HG03064 (cell line): ENCODE measurements around the gene RHEX.

ENCODE experiments used
- ATAC-seq: cut with Tn5 transposase; IDR thresholded peaks from one replicate; pipeline ENCODE4 v1.9.1; 2021; ENCODE audit warnings: low read depth; ENCODE audit not compliant: unreplicated experiment

Gene RHEX

DNA sequence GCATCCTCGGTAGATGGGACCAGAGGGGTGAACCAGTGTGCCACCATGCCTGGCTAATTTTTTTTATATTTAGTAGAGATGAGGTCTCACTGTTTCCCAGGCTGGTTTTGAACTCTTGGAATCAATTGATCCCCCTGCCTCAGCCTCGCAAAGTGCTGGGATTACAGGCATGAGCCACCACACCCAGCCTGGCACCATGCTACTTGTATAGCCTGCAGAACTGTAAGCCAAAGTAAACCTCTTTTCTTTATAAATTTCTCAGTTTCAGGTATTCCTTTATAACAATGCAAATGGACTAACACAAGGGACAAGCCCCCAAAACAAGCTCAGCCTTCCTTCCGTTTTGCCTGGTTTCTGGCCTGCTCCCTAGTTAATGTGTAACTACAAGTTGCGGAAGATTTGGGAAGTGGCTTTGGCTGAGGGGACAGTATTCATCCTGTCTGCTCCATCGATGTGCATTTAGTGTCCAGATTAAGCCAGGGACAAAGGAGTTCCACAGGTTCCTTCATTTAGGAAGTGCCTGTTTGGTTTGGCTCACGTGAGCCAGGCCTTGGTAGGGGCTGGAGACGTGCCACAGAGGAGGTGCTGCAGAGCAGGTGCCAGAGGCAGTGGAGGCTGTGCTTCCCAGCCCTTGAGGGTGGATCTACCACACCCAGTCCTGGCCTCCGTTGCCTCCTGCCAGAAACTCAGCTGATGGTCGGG is 59.8 kb downstream of the RHEX start:
- ATAC-seq: no peak

DNA sequence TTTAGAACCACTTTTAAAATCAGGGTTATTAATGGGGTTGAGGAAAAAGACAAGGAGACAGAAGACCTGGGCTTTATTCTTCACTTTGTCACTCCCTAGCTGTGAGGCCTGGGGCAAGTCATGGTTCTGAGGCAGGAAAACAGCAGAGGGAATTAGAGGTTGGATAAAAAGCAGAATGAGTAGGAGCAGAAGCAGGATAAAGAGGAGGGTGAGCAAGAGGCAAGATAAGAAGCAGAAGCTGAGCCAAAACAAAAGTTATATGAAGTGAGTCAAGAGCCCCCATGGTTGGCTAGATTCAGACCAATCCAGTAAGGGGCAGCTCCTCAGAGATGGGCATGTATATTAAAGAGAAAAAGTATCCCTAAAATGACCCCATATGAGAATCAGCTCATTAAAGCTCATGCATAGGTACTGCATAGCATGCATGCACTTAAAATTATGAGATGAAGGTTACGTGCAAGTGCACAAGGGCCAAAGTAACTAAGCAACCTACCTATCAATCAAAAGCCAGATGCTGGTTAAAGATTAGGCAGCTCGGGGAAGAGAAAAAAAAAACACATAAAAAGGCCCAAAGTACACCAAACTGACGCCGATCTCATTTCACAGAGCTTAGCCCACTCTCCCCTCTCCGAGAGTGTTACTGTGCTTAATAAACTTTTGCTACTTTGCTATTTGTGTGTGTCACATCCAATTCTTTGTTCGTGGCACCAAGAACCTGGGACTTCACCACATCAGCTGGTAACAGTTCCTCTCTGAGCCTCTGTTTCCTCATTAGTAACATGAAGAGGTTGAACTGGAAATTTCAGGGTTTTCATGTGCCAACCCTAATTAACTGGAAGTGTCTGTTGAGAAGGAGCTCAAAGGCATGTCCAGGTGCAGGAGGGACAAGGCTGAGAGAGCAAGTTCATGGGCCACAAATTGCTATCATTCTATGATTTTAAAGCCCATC is 62.0 kb downstream of the RHEX start:
- ATAC-seq: no peak

DNA sequence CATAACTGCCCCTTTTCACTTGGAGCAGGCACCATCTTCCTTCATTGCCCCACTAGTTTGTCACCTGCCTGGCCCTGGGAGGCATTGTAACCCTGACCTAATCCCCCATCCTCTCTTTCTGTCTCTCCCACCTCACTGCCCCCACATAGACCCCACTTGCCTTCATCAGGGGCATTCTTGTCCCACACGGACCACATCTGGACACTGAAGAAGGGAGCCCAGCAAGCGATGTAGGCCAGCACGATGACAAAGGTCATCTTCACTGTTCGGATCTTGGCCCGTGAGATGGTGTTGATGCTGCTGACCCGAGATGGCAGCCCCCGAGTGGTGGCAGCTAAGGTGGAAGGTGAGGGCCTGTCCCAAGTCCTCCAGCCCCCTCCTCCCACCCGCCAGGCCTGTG is 62.8 kb downstream of the RHEX start:
- ATAC-seq: no peak

DNA sequence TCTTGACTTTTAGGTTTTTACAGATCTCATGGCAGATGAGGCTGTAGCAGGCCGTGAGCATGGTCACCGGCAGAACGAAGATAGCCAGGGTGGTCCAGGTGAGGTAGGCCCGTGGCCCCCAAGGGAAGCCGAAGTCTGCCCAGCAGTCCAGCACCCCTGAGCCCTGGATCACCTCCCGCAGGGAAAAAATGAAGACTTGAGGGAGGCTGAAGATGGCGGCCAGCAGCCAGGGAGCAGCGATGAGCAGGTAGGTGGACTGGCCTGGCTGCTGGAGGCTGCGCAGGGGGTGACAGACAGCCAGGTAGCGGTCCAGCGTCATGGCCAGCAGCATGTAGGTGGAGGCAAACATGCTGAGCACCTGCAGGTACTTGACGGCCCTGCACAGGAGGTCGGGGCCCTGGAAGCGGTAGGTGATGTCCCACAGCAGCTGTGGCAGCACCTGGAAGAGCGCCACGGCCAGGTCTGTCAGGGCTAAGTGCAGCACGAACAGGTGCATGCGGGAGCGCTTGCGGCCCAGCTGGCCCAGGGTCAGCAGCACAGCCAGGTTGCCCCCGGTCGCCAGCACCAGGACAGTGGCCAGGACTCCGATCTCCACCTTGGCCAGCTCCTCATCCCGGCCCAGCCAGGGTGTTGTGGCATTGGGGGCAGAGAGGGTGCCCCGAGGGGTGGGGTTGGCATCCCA is 63.4 kb downstream of the RHEX start:
- no peak for ATAC-seq

DNA sequence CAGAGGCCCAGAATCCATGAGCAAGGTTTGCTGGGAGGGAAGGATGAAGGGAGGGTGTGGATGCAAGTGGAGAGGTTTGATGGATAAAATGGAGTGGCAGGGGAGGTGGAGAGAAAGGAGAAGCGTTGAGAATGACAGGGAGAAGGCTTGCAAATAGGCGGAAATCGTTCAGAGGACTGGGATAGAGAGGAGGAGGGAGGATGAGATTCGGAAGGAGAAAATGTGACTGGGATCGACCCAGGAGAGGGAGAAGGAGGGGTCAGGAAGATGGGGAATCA is 63.8 kb downstream of the RHEX start:
- ATAC-seq: no peak

DNA sequence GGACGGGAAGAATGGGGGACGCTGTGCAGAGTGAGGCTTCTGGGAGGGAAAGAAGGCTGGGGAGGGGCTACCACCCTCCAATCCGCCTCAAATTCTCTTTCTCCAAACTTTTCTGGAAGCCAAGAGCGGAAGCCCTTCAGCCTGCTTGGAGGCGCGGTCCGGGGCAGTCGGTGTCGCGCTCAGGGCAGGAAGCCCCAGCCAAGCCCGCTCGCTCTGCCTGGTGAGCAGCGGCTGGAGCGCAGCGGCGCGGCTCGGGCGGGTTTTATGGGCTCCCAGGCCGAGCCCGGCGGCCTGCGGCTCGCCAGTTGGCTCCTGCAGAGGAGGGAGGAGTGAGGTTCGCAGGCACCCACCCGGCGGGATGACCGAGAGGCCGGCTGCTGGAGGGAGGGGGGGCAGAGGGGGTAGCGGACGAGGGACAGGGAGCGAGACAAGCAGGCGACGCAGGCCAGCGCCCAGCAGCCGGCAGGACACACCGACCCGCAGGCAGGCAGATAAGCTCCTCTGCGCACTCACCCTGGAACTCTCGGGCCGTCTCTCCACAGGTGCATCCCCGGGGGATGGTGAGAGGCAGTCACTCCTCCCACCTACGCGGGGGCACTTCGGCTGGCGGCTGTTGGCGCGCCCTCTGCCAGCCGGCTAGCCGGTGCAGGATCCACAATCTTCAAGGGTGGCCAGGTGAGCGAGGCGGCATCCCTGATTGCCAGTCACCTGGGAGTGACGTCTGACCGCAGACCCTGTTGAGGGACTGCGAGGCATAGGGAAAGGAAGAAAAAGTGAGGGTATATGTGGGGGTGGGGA is 64.4 kb downstream of the RHEX start, which contains the start of gene AVPR1B:
Gene AVPR1B, minus strand, starts transcription at position 238 of the 798 bp plus-strand sequence. CDS start 498 bp downstream, outside the sequence.
- no peak for ATAC-seq

DNA sequence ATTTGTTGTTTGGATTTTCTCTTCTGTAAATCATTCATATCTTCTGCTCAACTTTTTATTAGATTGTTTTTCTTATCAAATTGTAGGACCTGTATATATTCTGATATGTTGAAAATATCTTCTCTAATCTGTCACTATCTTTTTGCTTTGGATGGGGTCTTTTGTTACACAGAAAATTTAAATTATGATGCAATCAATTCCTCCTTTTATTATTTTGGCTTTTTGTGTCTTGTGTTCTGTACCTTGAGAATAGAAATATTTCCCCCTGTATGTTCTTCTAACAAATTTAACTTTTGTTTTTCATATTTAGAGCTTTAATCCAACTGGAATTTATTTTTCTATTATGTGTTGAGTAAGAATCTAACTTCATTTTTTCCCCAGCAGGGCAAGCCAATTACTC is 67.4 kb downstream of the RHEX start:
- no peak for ATAC-seq

DNA sequence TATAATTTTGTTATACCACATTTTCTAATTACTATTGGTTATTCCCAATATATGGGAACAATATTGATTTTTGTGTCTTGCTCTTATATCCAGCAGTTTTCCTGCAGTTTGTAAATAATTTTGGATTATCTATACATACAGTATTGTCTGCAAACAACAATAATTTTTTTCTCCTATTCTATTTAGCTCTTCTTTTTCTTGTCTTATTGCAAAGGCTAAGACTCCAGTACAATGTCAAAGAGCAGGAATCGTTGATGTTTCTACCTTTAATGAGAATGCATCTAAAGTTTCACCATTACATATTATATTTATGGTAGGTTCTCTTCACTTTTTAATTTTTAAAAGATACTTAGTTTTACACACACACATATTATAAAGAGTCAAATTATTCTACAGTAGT is 68.3 kb downstream of the RHEX start:
- ATAC-seq: no peak

DNA sequence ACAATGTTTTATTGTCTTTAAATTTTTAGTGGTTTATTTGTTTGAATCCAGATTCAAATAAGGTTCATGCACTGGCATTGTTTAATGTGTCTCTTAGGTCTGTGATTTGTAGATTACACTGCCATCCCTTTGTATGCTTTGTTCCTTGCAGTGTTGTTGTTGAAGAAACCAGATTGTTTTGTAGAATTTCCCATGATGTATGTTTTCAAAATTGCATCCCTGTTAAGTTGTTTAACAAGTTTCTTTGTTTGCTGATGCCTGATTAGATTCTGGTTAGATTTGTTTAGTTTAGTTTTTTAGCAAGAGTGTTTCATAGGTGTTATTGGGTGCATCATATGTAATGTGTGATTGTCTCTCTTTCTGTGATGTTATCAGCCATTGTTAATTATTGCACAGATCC is 69.7 kb downstream of the RHEX start:
- ATAC-seq: no peak

DNA sequence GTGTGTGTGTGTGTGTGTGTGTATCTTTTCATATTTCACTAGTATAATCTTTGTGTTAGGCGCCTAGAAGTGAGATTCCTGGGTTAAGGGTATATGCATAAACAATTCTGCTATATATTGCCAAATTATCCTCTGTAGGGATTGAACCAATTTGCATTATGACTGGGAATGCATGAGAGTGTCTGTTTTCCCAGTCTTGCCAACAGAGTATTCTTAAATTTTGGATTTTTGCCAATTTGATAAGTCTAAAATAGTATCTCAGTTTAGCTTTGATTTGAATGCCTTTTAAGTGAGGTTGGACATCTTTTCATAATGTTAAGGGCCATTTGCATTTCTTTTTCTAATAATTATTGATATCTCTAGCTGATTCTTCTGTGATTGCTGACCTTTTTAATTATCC is 72.4 kb downstream of the RHEX start:
- no peak for ATAC-seq

DNA sequence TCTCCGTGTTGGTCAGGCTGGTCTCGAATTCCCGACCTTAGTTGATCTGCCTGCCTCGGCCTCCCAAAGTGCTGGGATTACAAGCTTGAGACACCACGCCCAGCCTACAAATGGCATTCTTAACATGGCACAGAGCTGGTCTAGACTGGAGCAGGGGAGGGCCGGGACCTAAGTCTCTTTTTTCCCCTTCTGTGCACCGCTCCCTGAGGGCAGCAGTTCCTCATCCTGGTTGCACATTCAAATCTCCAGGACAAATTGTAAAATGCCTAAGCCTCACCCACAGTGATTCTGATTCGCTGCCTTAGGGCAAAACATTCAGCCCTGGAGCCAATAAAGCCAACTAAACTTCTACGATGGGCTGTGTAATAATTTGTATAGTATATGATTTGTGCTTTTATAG is 74.4 kb downstream of the RHEX start:
- ATAC-seq: no peak

DNA sequence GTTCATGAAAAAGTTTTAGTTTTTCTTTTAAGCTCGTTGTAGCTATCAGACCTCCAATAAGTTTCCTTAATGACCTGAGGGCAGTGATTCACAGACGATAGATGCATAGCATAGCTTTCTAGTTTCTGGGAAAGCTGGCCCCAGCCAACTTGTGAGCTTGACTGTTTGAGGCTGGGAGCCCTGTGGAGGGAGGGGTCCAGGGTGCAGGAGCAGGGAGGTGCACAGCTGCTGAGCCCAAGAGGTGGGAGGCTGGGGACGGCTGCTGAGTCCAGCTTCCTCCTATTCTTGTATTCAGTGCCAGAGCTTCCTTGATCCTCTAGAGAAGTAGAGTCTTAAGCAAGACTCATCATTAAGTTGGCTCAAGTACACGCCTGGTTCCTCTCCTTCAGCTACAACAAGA is 75.2 kb downstream of the RHEX start:
- no peak for ATAC-seq

DNA sequence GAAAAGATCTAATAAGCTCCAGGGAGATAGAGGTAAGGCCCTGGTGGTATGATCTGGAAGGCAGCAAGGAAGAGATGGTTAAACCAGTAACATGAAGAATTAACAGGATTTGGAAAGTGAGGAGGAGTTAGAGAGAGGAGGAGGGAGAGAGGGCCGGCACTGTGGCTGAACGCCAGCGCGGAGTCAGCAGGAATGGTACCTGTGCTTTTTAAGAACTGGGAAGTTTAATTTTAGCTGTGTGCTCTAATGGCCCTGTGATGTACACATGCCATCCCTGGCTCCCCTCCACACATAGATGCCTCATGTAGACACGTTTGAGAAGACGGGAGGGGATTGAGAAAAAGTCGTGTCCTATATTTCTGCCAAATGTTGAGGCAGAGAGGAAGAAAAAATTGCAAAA is 78.1 kb downstream of the RHEX start:
- no peak for ATAC-seq

DNA sequence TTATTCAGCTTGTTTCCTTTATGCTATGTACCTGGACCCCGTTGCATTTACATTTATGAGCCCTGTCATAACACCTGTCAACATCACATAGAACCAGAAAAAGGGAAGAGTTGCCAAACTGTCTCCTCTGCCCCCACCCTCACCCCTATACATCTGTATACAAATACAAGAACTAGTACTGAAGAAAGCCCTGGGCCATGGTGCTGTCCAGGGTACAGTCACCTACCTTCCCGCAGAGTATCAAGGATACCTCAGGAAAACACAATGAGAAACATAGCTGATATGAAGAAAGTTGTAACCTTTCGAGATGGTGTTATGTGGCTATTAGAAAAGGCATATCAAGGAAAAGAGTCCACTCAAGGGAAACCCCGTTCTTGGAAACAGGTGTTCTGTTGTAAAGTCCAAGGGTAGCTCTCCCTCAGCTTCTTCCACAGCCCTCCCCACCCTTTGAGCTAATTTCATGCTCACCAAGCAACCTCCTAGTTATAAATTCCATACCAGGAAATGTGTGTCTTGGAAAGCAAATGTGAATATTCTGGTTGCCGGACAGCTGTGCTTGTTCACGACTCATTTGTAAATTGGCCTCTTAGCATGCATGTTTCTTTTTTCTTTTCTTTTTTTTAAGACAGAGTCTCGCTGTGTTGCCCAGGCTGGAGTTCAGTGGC is 80.9 kb downstream of the RHEX start:
- ATAC-seq: no peak

DNA sequence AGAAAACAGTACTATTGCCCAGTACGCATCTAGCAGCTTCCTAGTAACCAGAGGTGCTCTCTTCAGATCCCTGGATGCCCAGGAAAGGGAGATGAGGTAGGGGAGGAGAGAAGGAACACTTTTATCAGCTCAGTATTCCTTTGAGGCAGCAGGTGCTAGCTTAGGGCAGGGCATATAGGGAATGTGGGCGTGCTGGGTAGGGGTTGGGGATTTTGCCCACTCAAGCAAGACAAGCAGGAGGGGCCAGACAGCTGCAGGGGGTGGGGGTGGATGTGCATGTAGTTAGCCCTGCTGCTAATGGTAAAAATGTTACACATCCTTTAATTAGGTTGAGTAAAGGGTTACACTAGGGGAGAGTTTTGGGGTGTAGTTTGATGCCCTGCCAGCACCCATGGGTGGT is 82.3 kb downstream of the RHEX start:
- no peak for ATAC-seq

DNA sequence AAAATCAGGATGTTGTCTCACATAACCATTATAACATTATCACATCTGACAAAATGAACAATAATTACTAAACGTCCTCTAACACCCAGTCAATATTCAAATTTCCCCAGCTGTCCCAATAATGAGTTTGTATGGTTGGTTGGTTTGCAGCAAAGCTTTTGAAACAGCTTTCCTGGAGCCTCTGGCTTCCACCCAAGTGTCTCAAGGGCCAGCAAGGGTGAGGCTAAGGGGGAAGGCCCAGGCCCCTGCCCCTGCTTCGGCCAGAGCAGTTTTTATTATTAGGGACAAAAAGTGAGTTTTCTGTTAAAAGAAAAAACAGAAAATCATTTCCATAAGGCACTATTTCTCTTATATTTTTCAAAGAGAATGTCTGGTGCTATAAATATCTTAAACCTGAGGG is 83.3 kb downstream of the RHEX start:
- ATAC-seq: no peak

DNA sequence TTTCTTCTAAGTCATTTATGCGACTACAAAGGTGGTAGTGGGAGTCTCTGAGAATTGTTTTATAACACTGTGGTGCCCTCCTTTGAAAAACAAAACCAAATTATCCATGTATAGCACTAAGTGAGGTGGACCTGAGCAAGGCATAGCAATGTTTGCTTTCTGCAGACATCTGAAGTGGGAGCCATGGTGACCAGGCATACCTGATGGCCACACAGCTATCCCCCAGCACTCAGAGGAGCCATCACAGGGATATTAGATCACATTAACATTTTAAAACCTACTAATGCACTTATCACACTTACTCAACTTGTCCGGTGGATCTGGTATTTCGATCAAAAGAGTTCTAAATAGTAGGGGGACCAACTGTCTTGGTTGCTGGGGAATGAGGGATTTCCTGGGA is 89.0 kb downstream of the RHEX start:
- ATAC-seq: no peak

DNA sequence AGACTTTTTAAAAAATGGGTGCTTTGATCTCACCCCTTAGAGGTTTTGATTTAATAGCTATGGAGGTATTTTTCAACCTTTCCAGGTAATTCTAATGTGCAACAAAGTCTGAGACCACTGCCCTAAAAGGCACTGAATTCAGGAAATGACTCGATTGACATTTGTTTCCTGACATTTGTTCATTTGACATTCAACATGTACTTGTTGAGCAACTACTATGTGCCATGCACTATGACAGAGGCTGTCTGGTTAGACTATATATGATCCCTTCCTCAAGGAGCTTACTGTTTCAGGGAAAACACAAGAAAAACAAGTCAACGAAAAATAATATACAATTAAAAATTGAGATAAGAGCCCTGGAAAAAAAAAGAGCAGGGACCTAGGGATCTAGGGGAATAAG is 89.8 kb downstream of the RHEX start:
- ATAC-seq: no peak

DNA sequence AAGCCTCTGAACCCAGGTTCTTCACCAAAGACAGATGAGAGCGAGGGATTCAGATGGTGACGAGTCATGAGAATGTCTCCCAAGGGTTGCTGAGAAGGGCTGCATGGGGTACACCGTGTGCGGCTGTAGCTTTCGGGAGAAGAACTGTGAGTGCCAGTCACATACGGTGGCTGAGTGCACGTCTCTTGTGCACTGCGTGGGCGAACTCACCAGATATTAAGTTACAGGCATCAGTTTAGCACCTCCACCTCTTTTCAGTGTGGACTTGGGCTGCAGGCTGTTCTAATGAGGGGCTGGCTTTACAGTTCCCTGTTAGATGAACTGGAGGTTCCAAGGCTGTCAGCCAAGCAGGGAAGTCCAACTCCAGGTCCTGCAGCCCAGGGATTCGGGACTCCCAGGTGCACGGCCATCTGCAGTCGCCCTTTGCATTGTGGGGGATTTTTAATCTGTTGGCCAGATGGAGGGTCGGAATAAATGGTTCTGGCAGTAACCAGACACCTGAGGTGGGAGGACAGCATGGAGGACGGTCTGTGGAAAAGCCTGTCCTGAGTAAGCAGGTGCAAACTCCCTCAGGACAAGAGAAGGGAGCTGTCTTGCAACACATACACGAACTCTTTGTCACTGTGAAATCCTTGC is 90.7 kb downstream of the RHEX start:
- no peak for ATAC-seq

DNA sequence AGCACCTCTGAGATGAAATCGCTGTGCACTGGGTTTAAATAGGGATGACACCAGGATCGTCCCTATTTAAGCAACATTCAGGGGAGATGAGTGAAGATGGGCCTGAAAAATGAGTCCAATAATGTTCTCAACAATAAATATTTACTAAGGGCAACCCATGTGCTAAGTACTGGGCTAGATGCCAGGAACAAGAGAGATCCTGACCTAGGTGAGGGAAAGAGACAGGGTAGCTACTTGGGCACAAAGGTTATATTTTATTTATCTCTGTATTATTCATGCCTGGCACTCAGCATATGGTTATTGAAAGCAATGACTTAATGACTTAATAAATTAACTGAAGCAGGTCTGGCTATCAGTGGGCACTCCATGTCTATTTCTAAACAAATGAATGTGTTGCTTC is 91.6 kb downstream of the RHEX start:
- ATAC-seq: no peak
